ENCODE results near the gene ESRRA. TPM values are rescaled to one million over a fixed set of nuclear protein-coding genes. Genes with fewer than 3 reads are reported as not detected.

Gene ESRRA
- total and polyA plus RNA-seq, 2 of the 8 experiments (the other 6 are each of a cell fraction or from before 2014, with no cell fraction given) = 18.2 to 37.0 TPM

GRCh38 chr11:64320556-64320955 is 15.2 kb downstream of the ESRRA start:
- Histone ChIP-seq H3K79me2 (ENCODE audit: control insufficient read depth in 1 of 2, insufficient read depth in 2 of 2, low read length in 2 of 2) (peaks cover 0 to 15% of the 10 kb centered on the region in 2 experiments; a peak in 1 of 4 replicates), H3K36me3 (ENCODE audit: control insufficient read depth in 2 of 4, insufficient read depth in 4 of 4, low read length in 3 of 4) (peaks cover under 1 to 20% (median 4%) of the 10 kb centered on the region in 4 experiments; a peak in 6 of 8 replicates), H3K79me1 (ENCODE audit: low read depth, low read length) (peaks cover 7% of the 10 kb centered on the region; the same call in 1 of the 2 replicates), H3K27ac (ENCODE audit: low read depth, low read length) (no peak overlapping the region), H4K20me1 (replicated peaks in 1 of 2; ENCODE audit: control insufficient read depth in 1 of 2, insufficient read depth in 2 of 2, low read length in 2 of 2) (peaks cover 0 to 3% of the 10 kb centered on the region in 2 experiments), H3K9me3 (ENCODE audit: insufficient read depth in 2 of 2, low read depth in 1 of 2, low read length in 1 of 2) (no peaks in the 10 kb centered on the region), H3K9ac (replicated peaks in 1 of 4; ENCODE audit: extremely low read depth in 1 of 4, low read depth in 3 of 4, low read length in 3 of 4) (no peak overlapping the region), H3K56ac (replicated peaks; ENCODE audit: insufficient read length, low read depth, low read length) (no peak overlapping the region), H2BK5ac (ENCODE audit: low read depth, low read length) (no peak overlapping the region), H2BK20ac (ENCODE audit: low read length) (no peak overlapping the region), H3K23ac (ENCODE audit: insufficient read length) (no peak overlapping the region), H3K14ac (ENCODE audit: insufficient read length) (no peak overlapping the region), H2AK5ac (ENCODE audit: low read depth, low read length) (no peak overlapping the region), H3K4me2 (ENCODE audit: insufficient read depth in 1 of 2, low read depth in 2 of 2, low read length in 2 of 2) (no peak overlapping the region), H3K27me3 (replicated peaks in 1 of 4; ENCODE audit: control insufficient read depth in 3 of 4, extremely low read depth in 1 of 4, insufficient read depth in 3 of 4, low read length in 3 of 4) (no peaks in the 10 kb centered on the region), H2BK12ac (ENCODE audit: low read depth, low read length) (no peak overlapping the region), H3K23me2 (ENCODE audit: low read depth, low read length) (peaks cover 5% of the 10 kb centered on the region; the same call in 1 of the 2 replicates), H3K4me1 (replicated peaks in 1 of 4; ENCODE audit: control insufficient read depth in 3 of 4, insufficient read depth in 4 of 4, low read length in 3 of 4) (peaks cover 1 to 13% (median 7%) of the 10 kb centered on the region in 4 experiments; a peak in 6 of 7 replicates), H4K91ac (replicated peaks; ENCODE audit: insufficient read length, low read length) (no peak overlapping the region), H3K4me3 (ENCODE audit: extremely low read depth in 1 of 4, insufficient read depth in 2 of 4, low read depth in 3 of 4, low read length in 4 of 4) (no peak overlapping the region), H3K4ac (replicated peaks; ENCODE audit: insufficient read length, low read depth, low read length) (no peak overlapping the region), H3K18ac (ENCODE audit: extremely low read depth, low read length) (no peak overlapping the region), H4K8ac (ENCODE audit: extremely low read depth, insufficient read depth, low read length) (no peak overlapping the region), H2BK120ac (replicated peaks; ENCODE audit: low read depth, low read length) (no peak overlapping the region), H2AFZ (ENCODE audit: low read length) (no peak overlapping the region), H4K5ac (ENCODE audit: insufficient read length, low read depth, low read length) (no peak overlapping the region), H2BK15ac (ENCODE audit: low read length) (no peak overlapping the region)
- WGBS, 2 experiments (ENCODE audit: extremely low coverage in 1 of 2, insufficient coverage in 1 of 2, insufficient read length in 1 of 2, insufficient replicate concordance in 2 of 2, low coverage in 1 of 2, low lambda C conversion rate in 2 of 2, missing lambda C conversion rate in 1 of 2) = 90% methylated on average over 7 of the region's 7 CpGs; no CpG with 5 or more reads in 1 of the 2 experiments
- FAIRE-seq = no peak
- DNase-seq (ENCODE audit: low read depth in 1 of 2, low spot score in 2 of 2) = no peak
- ChIA-PET CTCF (ENCODE audit: partially characterized antibody) (interaction anchor here (1.8 to 20.8 kb wide), 2 partner anchors 17 to 20 kb away, joined by 4 to 614 read pairs; partner anchors contain the start of gene CCDC88B), POLR2A (ENCODE audit: partially characterized antibody) (interaction anchor here (0.6 to 6.6 kb wide), 4 partner anchors 9 to 24 kb away, joined by 3 to 38 read pairs (median 8); no protein-coding TSS in a partner anchor)
- no peak for TF ChIP-seq CTCF (IDR thresholded peaks at IDR 0.05; ENCODE audit: control extremely low read depth in 1 of 3, insufficient read depth in 1 of 3, low read depth in 1 of 3, low read length in 3 of 3)
- no peak for TF ChIP-seq SIN3A (conservative IDR thresholded peaks at IDR 0.05 in 1 of 2, IDR thresholded peaks at IDR 0.05 in 1 of 2; ENCODE audit: low read depth in 1 of 2, low read length in 2 of 2)
- TF ChIP-seq ASH2L (IDR thresholded peaks at IDR 0.05; ENCODE audit: low read length) = no peak
- TF ChIP-seq KDM5A (IDR thresholded peaks at IDR 0.05; ENCODE audit: low read length) = no peak
- TF ChIP-seq RBBP5 (IDR thresholded peaks at IDR 0.05; ENCODE audit: borderline replicate concordance, low read depth, low read length) = no peak
- no peak for TF ChIP-seq MAX (IDR thresholded peaks at IDR 0.05)
- TF ChIP-seq EP300 (IDR thresholded peaks at IDR 0.05; ENCODE audit: borderline replicate concordance in 1 of 2, low read depth in 2 of 2, low read length in 2 of 2) = no peak
- no peak for TF ChIP-seq POLR2A (IDR thresholded peaks at IDR 0.05; ENCODE audit: control extremely low read depth in 1 of 2, low read depth in 2 of 2, low read length in 2 of 2)
- no peak for TF ChIP-seq CBX8 (IDR thresholded peaks at IDR 0.05; ENCODE audit: borderline replicate concordance, low read depth, low read length)
- TF ChIP-seq JUN (IDR thresholded peaks at IDR 0.05; ENCODE audit: low read depth, low read length) = no peak
- no peak for TF ChIP-seq SP4 (IDR thresholded peaks at IDR 0.05; ENCODE audit: low read length)
